Stimulated activated naive CD4-positive, alpha-beta T cell (primary cell): Measurements from ENCODE around the gene SCG2.
"Not testable (repeated sequence)": the region's sequence is repeated elsewhere in the genome, so short reads cannot be mapped to it uniquely, and the experiment has no call there.

Source experiments
- DNase-seq, 6 experiments: peaks; one replicate each; lab custom pipeline; 2025; lab: John Stamatoyannopoulos, UW

The SCG2 gene

DNA sequence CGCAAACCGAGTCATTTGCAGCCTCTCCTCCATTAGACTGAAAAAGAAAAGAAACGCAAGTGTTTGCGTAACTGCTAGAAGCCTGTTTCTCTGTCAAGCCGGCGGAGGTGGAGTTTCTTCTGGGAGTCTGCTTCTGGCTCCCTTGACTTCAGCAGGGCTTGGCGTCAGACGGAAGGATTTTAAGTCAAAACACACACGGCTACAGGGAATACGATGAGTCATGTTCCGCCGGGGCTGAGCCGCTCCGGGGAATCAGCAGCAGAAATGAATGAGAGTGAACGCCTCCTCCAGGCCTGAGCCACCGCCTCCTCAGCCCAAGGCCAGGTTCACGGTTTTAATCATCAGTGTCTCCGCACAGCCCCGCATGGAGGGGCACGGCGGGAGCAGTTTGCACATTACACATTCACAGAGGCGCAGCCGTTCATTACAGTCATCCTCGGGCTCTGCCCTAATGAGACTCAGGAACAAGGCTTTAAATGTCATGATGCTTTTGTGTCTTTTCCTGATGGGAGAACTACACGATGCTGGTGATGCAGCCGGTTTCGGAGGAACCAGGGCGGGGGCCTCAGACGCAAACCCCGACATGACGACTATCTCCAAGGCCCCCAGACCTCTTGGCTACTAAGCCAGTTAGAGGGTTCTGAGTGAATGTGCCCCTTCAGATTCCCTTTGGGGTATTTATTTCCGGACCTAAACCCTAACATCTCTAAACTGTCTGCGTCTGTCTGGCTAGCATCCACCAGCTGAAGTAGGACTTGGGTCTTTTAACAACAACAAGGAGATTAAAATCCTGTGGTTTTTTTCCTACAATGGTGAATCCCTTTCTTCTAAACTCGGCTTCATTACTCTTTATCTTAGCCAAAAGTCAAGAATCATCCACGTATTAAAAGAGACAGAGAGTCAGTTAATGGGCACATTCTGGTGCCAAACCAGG, 11.1 kb upstream of the SCG2 start:
- DNase-seq: no peak

- DNase-seq: no peak
Measured at GRCh38 chr2:223612501-223612900, 10.3 kb upstream of the SCG2 start.

GRCh38 chr2:223611061-223611460, 8.9 kb upstream of the SCG2 start:
- no peak for DNase-seq

DNA sequence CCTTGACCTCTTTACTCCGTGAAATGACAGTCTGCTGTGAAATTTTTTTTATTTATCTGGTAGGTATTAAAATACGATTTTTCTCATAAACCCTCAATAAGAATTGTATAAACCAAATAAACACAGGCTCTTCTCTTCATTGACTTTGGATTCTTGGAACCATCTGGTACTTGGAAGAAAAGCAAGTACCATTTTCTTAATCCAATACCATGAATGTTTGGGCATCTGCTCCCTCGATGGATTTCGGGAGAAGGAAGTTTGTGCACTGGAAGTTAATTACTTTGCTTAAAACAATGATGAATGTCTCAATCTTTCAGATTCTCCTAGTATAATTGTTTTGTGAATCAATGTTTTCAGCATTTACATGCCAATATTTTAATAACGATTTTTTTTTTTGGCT, 5.3 kb upstream of the SCG2 start:
- no peak for DNase-seq

DNA sequence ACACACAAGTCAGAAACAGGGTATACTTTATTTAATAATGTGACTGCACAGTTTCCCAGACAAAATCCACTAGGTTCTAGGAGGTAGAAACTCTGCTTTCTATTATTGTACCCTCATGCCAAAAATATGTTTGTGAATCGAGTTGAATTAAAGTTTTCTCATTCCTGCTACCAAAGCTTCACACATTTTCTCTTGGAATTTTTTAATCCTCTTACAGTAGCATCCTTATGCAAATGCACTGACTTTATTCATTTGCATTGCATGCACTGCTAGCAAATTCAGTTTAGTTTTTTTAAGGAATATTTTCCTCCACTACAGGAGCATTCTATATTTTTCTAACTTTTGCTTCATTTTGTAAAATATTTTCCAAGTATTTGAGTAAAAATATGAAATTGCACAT, 4.8 kb upstream of the SCG2 start:
- no peak for DNase-seq

GRCh38 chr2:223604231-223604630, 2.1 kb upstream of the SCG2 start:
- no peak for DNase-seq

DNA sequence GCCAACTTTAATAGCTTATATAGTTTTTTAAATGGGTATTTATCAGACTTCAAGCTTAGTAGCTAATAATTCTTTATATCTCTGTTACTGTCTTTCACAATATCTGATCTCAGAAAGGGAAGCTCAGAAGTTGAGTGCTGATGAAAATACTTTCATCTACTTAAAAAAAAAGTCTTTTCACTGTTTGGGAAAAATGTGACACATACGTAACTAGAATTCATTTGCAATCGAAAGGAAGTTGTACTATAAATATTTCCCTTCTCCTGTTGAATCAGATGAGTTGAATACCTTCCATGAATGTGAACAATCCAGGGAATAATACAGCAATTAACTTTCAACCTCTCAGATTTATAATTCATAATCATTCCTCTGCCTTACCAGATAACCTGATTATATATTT, 811 bp upstream of the SCG2 start:
- no peak for DNase-seq

DNA sequence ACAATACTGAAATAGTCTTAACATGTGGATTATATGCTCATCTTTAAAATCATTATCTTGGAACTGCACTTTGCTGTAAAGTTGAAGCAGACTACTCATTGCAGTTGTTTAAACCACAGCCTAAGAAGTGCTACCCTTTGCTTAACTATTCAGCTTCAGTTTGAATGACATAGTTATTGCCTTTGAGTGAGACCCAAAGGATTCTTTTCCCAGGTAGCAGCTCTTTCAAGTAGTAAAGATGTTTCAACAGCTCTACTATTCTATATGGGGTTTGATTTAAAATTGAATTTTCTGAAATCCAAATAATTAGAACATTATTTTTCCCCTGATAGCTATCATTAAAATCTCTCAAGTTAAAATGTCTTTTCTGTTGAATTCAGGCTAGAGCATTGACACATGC, 1.1 kb downstream of the SCG2 start:
- no peak for DNase-seq

- DNase-seq: no peak
Measured at GRCh38 chr2:223599640-223600380, 2.4 kb downstream of the SCG2 start.

DNA sequence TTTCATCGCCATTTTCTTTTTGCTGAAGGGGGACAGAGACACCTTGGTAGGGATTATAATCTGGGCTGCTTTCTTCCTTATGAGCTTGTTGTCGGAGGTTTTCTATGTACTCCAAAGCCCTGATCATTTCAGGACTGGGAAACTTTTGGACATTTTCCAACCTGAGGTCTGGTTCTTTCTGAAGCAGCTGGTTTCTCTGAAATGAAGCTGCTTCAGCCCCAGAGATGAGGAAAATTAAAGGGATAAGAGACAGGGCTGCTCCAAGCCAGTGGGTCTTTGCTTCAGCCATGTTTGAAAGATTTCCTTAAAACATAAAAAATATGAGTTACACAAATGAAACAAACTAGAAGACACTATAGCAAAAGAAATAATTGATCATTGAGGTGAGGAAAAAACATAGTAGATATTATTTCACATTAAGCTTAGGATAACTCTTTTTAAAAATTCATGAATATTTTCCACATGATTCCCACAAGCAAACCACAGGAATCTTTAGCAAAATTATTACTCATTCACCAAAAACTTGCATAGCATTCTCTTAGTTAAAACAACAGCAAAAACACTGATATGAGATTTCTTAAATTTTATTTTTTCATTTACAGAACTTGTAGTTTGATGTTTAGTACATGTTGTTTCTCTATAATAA, 3.0 kb downstream of the SCG2 start:
- no peak for DNase-seq

DNA sequence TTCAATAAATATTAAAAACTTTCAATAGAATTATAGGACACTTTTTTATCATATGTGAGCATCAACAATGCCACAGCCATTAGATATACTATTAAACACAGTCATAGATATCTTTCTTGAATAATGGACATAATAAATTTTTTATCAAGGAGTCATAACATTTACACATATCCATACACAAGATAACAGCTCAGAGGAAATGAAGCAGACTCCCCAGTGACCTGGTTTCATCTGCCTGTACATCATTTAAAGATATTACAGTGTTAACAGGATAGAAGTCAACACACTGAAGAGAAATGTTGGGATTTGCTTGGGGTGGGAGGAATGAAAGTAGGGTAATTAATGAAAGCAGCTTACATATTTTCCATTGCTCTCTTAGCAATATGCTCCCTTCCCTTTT, 5.1 kb downstream of the SCG2 start:
- no peak for DNase-seq

DNA sequence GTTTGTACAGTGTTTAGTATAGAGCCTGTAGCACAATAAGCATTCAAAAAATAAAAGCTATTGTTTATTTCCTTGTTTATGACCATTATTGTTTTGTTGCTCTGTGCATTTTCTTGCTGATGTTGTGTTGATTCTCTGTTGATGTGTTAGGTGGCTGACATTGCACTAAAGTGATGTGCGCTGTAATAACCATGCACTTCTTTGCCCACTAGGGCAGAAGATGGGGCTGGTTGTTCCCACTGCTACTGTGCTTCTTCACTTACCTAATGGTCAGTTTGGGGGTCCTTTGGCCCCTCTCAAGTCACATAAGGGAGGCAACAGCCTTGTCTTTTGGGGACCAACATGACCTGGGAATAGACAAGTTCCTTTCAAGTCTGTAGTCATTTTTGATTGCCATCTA, 6.0 kb downstream of the SCG2 start:
- DNase-seq: no peak

- no peak for DNase-seq
Measured at GRCh38 chr2:223594831-223595230, 7.3 kb downstream of the SCG2 start.

DNA sequence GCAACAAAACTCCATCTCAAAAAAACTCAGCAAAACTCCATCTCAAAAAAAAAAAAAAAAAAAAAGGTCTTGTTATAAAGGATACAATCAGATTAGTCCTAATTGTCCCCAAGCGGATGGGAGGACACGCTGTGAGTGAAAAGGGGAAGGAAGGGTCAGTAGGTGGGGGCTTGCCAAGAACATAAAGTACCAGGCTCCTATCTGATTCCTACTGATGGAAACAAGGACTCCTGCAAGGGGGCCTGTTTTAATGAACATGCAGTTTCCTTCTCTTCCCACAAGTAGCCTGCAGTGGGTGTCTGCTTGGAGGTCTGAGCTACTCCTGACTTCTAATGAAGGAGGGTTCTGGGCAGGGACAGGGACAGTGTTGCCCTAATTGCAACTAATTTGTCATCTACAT, 7.9 kb downstream of the SCG2 start:
- no peak for DNase-seq

DNA sequence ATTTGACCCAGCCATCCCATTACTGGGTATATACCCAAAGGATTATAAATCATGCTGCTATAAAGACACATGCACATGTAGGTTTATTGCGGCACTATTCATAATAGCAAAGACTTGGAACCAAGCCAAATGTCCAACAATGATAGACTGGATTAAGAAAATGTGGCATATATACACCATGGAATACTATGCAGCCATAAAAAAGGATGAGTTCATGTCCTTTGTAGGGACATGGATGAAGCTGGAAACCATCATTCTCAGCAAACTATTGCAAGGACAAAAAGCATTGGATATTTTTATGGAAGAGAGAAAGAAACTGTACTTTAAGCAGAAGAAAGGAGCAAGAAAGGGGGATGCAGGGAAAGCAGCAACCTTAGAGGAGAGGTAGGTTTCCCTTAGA, 9.5 kb downstream of the SCG2 start:
- not testable (repeated sequence) for DNase-seq

DNA sequence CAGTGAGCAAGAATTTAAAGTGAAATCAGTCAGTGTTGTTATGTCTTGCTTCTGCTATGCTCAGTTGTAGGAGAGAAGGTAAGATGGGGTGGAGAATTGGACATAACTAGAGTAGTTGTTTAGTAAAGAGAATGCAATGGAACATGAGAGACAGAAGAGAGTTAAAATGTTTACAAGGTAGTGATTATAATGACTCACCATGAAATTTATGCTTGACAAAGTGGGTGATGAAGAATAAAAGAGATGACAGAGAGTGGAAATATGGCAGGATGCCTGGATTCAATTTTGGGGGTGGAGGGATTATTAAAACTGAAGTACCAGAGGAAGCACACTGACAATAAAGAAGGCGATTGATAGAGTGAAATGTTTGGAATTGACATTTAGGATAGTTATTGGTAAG, 10.6 kb downstream of the SCG2 start:
- no peak for DNase-seq

- DNase-seq: no peak
Measured at GRCh38 chr2:223590964-223591363, 11.2 kb downstream of the SCG2 start.

DNA sequence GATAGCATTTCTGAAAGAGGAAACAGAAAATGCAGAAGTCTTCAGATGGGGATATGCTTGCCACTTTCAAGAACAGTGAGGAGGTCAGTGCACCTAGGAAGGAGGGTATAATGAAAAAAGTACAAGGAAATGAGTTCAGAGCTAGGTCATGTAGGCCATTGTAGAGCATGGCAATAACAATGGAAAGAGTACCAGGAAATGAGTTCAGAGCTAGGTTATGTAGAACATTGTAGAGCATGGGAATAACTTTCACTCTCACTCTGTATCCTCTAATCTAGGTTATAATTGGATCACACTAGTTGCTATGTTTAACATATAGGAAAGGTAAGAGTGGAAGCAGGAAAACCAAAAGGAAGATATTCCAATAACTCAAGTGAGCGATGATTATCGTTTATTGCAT, 12.3 kb downstream of the SCG2 start:
- DNase-seq: no peak

DNA sequence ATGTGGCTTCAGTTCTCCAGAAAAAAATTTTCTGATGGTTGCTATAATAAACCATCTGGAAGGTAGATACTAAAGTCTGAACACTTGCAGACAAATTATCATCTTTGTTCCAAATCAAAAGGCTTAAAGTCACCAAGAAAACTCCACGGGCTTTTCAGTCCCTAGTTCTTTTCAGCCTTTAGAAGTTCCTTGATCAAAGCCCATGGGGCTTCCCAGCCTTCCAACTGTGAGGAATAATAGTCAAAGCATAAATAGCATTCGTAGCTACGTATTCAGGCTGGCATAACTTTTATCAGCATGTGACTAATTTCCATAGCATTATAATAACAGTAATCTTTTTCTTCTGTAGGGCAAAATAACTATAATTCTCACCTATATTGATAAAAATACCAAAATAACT, 13.9 kb downstream of the SCG2 start:
- no peak for DNase-seq

DNA sequence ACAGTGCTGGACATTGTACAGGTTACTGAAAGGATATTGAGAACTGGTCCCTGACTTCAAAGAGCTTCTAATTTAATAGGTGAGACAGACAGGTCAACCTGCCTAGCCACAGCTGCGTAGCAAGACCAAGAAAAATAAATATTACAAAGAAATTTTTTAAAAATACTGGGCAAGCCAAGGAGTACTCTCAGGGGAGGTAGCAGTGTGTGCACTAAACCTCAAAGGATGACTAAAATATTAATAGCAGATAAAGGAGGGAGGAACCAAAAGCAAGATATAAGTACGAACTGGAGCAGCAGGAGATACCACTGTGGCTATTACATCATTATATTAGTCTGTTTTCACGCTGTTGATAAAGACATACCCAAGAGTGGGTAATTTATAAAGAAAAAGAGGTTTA, 14.9 kb downstream of the SCG2 start:
- no peak for DNase-seq

- DNase-seq: no peak
Measured at GRCh38 chr2:223586261-223586660, 15.9 kb downstream of the SCG2 start.

- no peak for DNase-seq
Measured at GRCh38 chr2:223585666-223586065, 16.5 kb downstream of the SCG2 start.

- no peak for DNase-seq
Measured at GRCh38 chr2:223582001-223582400, 20.2 kb downstream of the SCG2 start.
